GM19351 (cell line): Measurements from ENCODE around the gene NCMAP.
"Not testable (repeated sequence)": the region's sequence is repeated elsewhere in the genome, so short reads cannot be mapped to it uniquely, and the experiment has no call there.

Experiments used
- ATAC-seq: cut with Tn5 transposase; IDR thresholded peaks from one replicate; pipeline ENCODE4 v1.9.1; 2021; ENCODE audit warnings: mild to moderate bottlenecking, moderate library complexity; ENCODE audit not compliant: unreplicated experiment

Gene NCMAP

GRCh38 chr1:24541711-24542346 is 14.1 kb upstream of the NCMAP start:
- ATAC-seq, result no peak

DNA sequence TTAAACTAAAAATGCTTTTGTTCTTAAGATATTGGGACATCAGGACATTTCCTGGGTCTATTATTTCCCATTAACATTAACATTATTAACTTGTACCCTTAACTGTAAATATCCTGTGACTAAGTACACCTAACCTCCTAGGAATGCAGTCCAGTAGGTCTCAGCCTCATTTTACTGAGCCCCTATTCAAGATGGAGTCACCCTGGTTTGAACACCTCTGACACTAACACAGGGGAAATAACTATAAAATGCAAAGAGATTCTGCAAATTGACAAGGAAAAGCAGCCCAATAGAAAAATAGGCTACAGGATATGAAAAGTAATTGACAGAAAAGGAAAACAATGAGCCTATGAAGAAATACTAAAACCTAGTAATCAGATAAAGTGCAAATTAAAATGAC is 11.6 kb upstream of the NCMAP start:
- no peak for ATAC-seq

DNA sequence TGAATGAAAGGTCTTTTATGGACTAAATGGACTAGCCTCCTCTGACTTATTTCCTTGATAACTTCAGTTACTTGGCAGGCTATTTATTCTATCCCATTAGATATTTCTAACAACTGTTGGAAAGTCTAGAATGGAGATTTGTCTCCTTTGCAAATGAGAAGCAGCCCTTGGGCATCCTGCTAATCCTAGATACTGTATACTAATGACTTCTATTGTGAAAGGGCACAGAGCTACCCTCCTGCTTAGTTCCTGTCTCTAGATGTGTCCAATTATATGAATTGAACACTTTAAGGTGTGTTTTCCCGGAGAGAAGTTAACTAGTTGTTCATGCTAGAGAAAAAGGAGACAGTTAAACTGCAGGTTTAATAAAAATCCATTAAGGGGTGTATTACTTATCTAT is 10.2 kb upstream of the NCMAP start:
- ATAC-seq, result no peak

DNA sequence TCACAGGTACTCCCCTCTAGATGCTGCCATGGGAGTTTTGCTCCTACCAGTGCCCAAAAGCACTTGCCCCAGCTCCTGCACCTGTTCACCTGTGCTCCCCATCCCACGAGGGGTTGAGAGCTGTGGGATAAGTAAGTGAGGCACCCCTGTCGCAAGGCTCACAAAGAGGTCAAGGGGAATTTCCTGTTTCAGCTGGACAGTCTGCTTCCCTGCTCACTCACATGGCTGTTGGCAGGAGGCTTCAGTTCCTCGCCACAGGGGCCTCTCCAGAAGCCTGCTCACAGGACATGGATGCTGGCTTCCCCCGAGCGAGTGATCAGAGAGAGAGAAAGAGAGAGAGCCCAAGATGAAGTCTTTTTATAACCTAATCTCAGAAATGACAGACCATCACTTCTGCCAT is 8.7 kb upstream of the NCMAP start:
- ATAC-seq, result no peak

- ATAC-seq, result no peak
Observed at GRCh38 chr1:24548070-24548469, 7.8 kb upstream of the NCMAP start.

GRCh38 chr1:24549210-24549609 is 6.7 kb upstream of the NCMAP start:
- not testable (repeated sequence) for ATAC-seq

DNA sequence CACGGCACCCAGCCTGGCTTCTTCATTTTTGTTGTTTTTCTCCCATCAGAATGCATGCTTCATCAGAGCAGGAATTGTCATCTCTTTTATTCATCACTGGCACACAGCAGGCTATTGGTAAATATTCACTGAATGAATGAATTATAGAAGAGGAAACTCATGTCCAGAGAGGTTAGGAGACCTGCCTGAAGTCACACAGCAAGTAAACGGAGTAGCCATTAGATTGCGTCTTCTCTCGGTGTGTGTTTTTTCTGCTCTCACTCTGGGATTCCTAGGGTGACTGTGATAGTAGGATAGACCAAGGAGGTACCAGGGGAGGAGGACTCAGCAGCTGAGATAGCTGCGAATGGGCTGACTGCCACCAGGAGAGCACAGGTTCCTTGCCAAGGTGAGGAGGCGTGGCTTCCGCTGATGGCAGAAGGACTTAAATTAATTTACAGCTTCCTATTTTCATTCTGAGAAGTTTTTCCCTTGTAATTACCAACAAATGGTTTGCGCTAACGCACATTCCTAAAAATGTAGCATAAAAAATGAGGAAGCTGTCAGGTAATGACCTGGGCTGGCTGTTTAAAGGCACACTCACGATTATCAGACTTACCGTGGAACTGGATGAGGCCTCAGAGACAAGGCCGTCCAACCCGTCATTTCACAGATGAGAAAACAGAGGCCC is 4.5 kb upstream of the NCMAP start:
- ATAC-seq, result no peak

DNA sequence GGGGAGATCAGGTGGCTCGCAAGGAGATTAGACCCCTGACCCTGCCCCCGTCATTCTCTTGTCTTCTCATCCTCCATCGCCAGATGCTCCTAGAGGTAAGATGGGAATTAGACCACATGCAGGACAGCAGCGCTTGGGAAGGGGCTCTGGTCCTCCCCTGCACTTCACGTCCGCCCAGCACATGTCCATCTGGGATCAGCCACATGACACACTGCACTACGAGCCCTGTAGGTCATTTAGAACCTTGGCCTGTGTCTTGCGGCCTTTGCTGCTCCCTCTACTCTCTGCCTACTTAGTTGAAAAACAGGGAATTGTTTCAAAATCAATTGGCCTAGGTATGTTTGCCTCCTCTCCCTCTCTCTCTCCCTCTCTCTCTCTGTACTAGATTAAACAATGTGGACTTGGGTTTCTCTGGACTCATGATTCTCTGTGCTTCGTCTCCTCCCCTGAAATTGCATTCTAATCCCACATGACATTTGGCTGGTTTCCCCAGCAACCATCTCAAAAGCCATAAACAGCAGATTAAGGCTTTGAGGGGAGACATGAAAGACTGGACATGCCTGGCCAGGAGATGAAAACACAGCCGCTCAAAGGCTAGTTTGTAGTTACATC is 3.8 kb upstream of the NCMAP start:
- ATAC-seq, result no peak

DNA sequence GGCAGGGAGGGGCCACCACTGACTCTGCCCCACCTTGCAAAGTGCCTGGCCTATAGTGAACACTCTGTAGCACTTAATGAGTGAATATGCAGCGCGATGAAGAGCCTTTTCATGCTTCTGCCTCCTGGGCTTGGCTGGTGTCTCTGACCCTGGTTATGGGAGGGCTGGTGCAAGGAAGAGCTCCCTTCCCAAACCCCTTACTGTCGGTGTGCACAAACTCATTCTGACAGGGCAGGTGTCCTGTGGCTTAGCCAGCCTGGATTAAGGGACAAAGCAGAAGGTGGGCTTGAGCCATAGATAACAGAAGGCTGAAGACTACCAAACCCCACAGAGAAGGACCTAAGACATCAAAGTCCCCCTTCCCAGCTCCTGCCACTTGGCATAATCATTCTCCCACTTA is 2.0 kb upstream of the NCMAP start:
- ATAC-seq, result no peak

DNA sequence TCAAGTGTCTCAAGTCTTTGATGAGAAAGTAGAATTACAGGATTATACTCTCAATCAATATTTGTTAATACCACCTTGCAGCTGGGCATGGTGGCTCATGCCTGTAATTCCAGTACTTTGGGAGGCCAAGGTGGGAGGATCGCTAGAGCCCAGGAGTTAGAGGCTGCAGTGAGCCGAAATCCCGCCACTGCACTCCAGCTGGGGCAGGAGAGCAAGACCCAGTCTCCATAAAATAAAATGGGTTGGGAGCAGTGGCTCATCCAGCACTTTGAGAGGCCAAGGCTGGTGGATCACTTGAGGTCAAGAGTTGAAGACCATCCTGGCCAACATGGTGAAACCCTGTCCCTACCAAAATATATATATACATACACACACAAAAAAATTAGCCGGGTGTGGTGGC is 1.2 kb upstream of the NCMAP start:
- ATAC-seq, result no peak

DNA sequence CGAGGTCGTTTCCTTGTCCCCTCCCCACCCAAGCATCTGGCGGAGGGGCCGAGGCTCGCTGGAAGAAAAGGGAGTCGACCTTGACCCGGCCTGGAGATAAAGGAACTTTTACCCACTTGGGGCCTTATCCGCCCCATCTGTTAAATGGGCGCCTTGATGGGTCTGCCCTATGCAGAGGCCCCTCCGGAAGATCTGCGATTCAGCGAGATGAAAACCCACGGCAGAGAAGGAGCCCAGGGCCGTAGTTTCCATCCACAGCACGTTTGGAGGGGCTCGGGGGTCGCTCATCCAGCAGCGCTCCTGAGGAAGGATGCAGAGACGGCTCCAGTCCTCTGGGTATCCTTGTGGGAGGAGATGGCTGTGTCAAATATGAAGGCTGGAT is 518 bp downstream of the NCMAP start:
- no peak for ATAC-seq

- ATAC-seq, result no peak
Observed at GRCh38 chr1:24557220-24557619, 1.3 kb downstream of the NCMAP start.

DNA sequence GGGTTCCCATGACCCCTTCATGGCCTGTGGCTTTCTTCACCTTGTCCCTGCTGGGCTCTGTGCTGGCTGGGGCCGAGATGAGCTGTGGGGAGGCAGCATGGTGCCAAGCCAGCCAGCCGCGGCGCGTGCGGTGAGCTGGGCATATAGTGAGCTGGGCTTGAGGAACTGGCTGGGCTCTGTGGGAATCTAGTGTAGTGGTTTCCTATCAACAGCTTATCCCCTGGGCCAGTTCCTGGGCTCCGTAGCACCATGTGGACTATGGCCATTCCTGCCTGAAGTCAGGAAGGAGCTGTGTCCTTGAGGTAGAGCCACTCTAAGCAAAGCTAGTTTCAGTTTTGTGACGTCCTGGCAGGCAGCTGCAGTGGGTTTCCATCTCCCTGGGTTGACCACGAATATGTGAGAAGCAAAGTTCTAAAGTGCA is 1.8 kb downstream of the NCMAP start:
- ATAC-seq, result no peak

GRCh38 chr1:24558455-24558854 is 2.6 kb downstream of the NCMAP start:
- no peak for ATAC-seq

DNA sequence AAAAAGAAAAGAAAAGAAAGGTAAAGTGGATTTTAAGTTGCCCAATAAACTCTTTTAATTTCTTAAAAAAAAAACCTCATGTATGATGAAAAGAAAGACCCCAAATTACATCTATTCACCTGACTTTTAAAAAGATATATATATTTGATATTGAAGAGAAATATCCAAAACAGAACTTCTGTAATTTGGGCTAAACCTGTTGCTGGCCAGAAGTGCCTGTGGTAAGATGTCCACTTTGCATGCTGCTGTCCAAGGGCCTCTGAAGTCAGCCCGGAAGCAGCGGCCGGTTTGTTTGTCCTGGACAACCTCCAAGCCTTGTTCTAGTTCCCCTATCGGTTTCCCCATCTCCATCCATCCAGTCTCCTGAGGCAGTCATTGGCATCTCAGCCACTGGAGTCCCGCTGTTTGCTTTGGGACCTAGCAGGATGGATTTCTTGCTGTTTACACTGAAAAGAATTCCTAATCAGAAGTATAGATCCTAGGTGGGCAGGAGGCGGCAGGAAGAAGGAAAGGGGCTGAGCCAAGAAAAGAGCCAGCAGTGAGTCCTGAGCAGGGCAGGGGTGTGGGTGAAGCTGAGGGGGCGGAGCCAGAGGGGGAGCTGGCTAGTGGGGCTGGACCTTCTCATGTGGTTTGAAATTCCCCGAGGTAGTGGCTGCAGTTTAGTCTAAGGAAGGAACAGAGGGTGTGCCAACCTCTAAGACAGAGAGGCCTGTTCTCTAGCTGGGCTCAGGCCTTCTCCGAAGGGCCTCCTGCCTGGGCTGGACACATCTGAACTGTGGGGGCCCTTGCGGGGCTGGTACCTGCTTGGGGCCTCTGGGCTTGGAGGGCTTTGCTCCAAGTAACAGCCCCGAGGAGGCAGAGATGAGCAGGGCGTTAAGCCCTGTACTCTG is 3.3 kb downstream of the NCMAP start:
- no peak for ATAC-seq

DNA sequence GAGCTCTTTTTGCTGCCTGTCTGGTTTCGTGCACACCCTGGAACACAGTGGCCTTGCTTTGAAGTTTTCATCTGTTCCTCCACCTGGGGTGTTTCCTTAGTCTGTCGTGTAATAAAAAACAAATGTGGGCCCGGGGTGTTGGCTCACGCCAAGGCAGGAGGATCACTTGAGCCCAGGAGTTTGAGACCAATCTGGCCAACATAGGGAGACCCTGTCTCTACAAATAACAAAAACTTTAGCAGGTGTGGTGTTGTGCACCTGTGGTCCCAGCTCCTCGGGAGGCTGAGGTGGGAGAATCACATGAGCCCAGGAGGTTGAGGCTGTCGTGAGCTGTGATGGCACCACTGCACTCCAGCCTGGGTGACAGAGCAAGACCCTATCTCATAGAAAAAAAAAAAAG is 4.5 kb downstream of the NCMAP start:
- no peak for ATAC-seq

DNA sequence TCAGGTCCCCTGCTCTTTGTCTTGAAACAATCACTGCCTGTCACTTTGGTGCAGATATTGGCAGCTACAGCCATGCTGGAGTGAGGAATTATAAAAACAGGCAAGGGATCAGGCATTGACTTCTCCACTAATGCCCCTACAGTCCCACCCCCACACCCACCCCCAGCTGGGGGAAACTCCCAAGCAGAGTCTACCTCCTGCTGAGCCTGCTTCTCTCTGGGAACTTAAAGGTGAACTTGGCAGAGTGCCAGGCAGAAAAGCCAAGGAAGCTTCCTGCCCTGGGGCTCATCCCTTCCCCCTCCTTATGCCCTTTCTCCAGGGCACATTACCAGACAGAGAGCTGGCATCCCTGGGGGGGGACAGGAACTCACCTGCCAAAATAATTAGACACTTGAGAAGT is 6.7 kb downstream of the NCMAP start:
- no peak for ATAC-seq

DNA sequence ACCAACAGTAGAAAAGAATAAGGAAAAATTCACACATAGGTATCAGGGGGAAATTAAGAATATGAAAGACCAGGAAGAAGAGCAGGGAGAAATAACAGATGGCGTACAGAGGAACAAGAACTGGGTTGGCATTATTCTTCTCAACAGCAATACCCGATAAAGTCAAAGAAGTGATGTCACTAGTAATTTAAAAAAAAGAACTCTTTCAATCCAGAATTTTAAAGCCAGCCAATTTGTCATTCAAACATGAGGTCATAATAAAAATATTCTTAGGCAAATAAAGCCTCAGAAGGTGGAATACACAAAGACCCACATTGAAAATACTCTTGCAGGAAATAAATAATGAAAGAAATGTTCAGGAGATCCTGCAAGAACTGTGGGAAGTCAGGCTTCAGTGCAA is 8.8 kb downstream of the NCMAP start:
- no peak for ATAC-seq

DNA sequence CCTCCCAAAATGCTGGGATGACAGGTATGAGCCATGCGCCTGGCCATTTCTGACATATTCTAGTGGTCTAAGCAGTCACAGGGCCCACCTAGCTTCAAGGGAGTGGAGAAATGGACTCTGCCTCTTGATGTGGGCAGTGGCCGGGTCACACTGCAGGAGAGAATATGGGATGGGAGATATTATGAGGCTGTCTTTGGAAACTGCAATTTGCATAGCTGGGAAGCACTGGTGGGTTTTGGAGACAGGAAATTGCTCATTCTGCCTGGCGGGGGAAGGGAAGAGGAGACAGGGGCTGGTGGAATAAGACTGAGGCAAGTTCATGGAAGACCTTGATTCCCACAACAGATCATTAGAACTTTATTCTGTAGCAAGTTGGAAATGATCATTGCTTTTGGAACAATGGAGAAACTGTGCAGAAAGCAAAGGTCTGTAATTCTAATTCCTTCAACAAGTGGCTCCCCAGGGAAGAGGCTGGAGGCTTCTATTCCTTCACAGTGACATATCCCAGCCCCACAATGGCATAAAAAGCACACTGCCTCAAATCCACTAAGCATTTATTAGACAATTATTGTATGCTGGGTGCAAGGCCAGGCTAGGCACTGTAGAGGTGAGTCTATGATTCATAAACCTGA is 10.5 kb downstream of the NCMAP start:
- ATAC-seq, result no peak

DNA sequence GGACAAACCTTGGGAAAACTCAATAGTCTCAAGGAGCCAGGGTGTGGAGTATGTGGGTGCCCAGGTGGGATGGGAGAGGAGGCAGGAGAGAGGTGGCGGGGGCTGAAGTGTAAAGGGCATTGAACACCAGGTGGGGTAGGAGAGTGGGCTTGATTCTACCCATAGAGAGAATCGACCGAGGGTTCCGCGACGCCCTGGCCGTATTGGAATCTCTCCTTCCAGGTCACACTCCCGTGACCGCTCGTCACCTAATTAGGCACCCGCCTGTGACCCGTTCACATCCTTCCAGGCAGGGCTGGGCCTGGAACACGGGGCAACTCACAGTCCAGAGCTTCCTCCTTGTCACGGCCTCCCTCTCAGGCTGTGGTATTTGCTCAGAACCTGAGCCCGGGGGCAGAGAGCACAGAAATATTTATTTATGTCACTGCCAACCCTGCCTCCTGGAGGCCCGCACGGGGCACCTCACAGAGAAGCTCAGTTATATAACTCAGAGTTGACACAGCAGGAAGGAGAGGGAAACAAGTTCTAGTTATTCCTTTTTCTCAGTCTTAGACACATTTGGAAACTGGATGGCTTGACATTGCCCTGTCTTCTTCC is 12.0 kb downstream of the NCMAP start:
- no peak for ATAC-seq

GRCh38 chr1:24568475-24568874 is 12.6 kb downstream of the NCMAP start:
- no peak for ATAC-seq
